Fibroblast of pulmonary artery (primary cell): ENCODE results near the gene ABCC8.

Experiments
- DNase-seq: peaks from one replicate; pipeline ENCODE4 v3.0.0-alpha.2; 2010; ENCODE audit warnings: low read depth
- H3K4me3 ChIP-seq: replicated peaks from 2 replicates; pipeline ENCODE4 v1.5.1; 2011; ENCODE audit warnings: low read depth, mild to moderate bottlenecking, control low read depth, low read length, moderate library complexity
- TF ChIP-seq, protein P1 (sequence below): IDR thresholded peaks from 2 replicates; pipeline ENCODE4 v1.5.1; 2011; ENCODE audit warnings: mild to moderate bottlenecking, control low read depth, low read length, inconsistent platforms; ENCODE audit errors: missing control alignments

Gene ABCC8

DNA sequence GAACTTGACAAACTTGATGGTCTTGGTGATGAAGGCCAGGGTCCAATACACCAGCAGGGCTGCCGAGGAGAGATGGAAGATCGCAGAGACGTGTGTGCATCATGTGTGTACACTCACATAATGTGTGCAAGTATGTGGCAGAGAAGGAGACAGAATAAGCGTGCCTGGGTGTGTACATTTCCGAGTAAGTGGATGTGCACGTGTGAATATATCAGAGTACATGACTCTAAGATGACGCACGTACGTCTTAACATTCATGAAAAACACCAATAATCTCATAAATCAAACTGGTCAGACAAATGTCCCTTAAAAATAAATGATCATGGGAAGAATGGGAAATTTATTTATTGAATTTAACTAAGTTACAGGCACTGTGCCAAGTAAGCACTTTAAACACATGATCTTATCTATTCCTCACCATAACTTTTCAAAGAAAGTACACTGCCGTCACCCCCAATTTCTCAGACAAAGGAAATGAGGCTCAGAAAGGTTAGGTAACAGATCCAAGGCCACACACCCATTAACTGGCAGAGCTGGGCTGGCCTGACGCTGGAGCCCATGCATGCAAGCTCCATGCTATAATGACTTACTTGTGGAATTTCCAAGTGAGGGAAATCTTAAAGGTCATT is 13.0 kb downstream of the ABCC8 start:
- H3K4me3 ChIP-seq, result no peak overlapping the region
- no peak for DNase-seq
- TF ChIP-seq, protein P1, sequence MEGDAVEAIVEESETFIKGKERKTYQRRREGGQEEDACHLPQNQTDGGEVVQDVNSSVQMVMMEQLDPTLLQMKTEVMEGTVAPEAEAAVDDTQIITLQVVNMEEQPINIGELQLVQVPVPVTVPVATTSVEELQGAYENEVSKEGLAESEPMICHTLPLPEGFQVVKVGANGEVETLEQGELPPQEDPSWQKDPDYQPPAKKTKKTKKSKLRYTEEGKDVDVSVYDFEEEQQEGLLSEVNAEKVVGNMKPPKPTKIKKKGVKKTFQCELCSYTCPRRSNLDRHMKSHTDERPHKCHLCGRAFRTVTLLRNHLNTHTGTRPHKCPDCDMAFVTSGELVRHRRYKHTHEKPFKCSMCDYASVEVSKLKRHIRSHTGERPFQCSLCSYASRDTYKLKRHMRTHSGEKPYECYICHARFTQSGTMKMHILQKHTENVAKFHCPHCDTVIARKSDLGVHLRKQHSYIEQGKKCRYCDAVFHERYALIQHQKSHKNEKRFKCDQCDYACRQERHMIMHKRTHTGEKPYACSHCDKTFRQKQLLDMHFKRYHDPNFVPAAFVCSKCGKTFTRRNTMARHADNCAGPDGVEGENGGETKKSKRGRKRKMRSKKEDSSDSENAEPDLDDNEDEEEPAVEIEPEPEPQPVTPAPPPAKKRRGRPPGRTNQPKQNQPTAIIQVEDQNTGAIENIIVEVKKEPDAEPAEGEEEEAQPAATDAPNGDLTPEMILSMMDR, result no peak

DNA sequence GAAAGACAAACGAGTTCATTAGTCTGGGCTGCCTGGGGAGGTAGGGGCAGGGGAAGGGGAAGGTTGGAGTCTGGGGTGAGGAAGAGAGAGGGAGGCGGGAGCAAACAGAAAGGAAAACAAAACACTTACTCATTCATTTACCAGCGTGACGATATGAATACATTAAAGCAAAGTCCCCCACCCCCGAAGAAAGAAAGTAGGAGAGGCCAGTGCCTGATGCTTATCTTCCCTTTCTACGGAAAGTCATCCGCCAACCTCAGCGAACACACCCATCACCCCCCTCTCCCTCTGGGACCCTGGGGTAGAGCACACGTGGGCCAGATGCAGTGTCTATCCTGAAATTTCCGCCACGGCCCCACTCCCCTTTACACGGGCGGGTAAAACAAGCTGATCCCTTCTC is 13.7 kb downstream of the ABCC8 start:
- H3K4me3 ChIP-seq, result no peak overlapping the region
- TF ChIP-seq, protein P1, result no peak
- no peak for DNase-seq

DNA sequence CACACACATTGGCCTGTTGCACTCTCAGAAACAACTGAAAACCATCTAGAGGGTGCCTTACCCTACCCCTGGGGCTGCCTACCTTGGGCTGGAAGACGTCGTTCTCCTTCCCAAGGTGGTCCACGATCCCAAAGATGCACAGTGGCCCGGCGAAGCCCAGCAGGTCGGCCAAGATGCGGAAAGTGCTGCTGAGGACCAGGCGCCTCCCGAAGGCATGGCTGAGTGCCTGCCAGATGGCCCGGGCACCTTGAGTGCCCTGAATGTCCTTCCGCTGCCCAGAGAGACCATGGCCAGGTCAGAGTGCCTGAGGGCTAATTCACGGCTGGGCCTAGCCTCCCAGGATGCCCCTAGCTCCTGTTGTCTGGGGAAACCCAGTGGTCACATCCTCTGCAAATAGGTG is 16.2 kb downstream of the ABCC8 start:
- H3K4me3 ChIP-seq, result no peak overlapping the region
- no peak for DNase-seq
- TF ChIP-seq, protein P1, result no peak

DNA sequence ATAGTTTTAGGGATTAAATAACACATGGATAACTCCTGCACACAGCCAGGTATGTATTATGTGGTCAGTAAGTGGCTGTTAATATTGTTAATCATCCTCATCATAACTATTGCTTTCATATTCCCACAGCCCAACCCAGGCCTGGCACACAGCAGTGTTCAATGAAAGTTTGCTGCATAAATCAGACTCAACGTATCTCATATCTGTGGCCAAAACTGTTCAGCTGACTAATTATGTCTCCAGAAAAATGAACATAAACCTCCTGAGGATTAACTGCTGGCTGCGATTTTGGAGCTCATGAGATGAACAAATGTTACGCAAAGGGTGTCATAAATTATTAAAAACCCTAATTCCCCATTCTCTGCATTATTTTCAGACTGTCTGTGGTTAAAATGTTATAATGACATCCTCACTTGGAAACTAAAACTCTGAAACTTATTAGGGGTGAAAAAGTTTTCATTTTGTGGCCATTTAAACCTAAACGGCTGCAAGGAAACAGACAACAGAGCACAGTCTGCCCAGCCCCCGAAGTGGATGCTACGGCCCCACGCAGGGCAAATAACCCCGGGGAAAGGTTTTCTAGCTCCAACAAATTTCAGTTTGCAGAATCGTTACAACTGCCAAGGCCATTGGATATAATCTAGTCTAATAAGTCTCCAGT is 17.3 kb downstream of the ABCC8 start:
- DNase-seq, result no peak
- TF ChIP-seq, protein P1, result no peak
- no peak overlapping the region for H3K4me3 ChIP-seq

DNA sequence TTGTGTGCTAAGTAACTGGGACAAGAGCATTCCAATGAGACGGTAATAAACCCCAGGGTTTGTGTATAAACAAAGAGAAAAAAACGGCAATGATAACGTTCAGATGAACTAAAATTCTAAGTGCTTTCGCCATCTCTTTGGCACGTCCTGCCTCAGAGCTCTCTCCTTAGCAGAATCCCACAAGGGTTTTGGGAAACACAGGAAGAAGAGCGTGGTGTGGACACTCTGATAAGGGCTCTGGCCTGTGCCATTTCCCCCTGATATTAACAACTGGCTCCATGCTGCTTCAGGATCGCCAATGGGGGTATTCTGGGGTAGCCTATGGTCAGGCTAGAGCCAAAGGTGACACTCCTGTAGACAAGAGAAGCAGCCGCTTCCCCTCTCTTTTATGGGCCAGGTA is 18.4 kb downstream of the ABCC8 start:
- H3K4me3 ChIP-seq, result no peak overlapping the region
- TF ChIP-seq, protein P1, result no peak
- DNase-seq, result no peak

DNA sequence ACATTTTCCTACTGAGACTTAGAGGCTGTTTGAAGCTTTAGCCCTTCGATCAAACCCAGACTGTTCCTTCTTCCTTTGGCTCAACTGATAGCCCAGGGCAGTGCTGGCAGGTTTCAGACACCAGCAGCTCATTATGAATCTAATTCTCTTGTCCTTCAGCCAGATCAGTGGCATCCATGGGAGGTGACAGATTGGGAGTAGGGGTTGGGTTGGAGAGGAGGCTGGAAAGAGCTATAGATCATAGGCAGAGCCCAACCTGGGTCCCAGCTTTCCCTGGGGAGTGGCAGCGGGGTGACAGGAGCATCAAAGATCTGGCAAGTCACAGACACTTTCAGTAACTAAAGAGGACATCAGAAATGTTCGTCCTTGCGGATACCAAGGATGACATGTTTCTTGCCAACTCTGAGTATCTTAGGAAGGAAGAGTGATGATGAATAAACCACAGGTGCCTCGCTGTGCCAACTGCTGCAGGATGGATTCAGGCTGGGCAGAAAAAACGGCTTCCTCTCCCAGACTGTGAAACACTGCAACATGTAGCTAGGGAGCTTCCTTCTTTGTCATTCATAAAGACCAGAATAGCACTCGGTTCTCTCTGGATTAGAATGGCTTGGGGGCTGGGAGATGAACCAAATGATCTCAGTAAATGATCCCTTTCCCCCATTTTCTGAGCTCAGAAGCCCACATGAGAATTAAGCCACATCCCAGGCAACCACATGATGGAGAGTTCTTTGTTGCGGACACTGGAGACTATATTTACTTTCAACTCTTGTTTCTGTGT is 19.1 kb downstream of the ABCC8 start:
- no peak overlapping the region for H3K4me3 ChIP-seq
- no peak for DNase-seq
- TF ChIP-seq, protein P1, result no peak
